Endothelial cell of umbilical vein (primary cell): ENCODE measurements around the gene AP1M1. TPM values are rescaled to one million over a fixed set of nuclear protein-coding genes. Genes with fewer than 3 reads are reported as not detected.

ENCODE experiments used
- BruUV-seq: library from RNA; stranded (reverse); fragments of 400-500 nt; replicated peaks from 2 replicates; lab custom pipeline; 2021; lab: Mats Ljungman, UMichigan
- CTCF ChIA-PET: fragments of 300-600, 350-600 bp; sonication (Branson Sonifier 250); formaldehyde crosslinking; loops from one replicate; lab custom pipeline; 2021; ENCODE audit warnings: antibody characterized with exemption, inconsistent platforms; lab: Charles Lee
- POLR2A ChIA-PET: fragments of 300-600, 350-600 bp; sonication (Branson Sonifier 250); formaldehyde crosslinking; loops from one replicate; lab custom pipeline; 2021; ENCODE audit warnings: antibody characterized with exemption, inconsistent platforms; lab: Charles Lee
- DNase-seq: peaks from one replicate; pipeline ENCODE4 v3.0.0-alpha.2; 2011; ENCODE audit warnings: low read depth, low spot score
- FAIRE-seq: peaks from 2 replicates; lab custom pipeline; 2011; peaks lifted over from hg19 to GRCh38; lab: Jason Lieb, UNC
- H2AFZ ChIP-seq: 2 replicates; pipeline ENCODE4 v1.6.0; 2012; ENCODE audit warnings: low read depth, low read length, control low read depth, inconsistent platforms
- H3K27ac ChIP-seq: 2 replicates; pipeline ENCODE4 v1.5.1; 2011; ENCODE audit warnings: low read depth, mild to moderate bottlenecking, control low read depth, low read length, moderate library complexity; ENCODE audit not compliant: insufficient read depth
- H3K27me3 ChIP-seq, 2 experiments: 2 replicates each; pipeline versions ENCODE4 v1.6.0 to v1.6.1; 2011; ENCODE audit warnings: low read length in 2 of 2, mixed read lengths in 1 of 2; ENCODE audit not compliant: control insufficient read depth in 2 of 2, insufficient read depth in 2 of 2
- H3K36me3 ChIP-seq, 2 experiments: 2 replicates in 1 of 2; 3 replicates in 1 of 2; pipeline ENCODE4 v1.5.1; 2011; ENCODE audit warnings: low read length in 2 of 2, mild to moderate bottlenecking in 1 of 2, moderate library complexity in 1 of 2; ENCODE audit not compliant: control insufficient read depth in 2 of 2, insufficient read depth in 2 of 2; ENCODE audit errors: extremely low read depth in 1 of 2
- H3K4me1 ChIP-seq: 3 replicates; pipeline ENCODE4 v1.5.1; 2011; ENCODE audit warnings: mild to moderate bottlenecking, low read length; ENCODE audit not compliant: control insufficient read depth, insufficient read depth; ENCODE audit errors: extremely low read depth
- H3K4me2 ChIP-seq: 2 replicates; pipeline ENCODE4 v1.6.1; 2011; ENCODE audit warnings: low read length, control low read depth, mixed read lengths; ENCODE audit not compliant: insufficient read depth
- H3K4me3 ChIP-seq, 3 experiments: fragments of 200-600 bp in 1 of 3; sonication (generic), shearing (Covaris generic) in 1 of 3; replicated peaks in 1 of 3; 2 replicates each; pipeline ENCODE4 v1.5.1; 2011 to 2016; ENCODE audit warnings: control low read depth in 3 of 3, low read length in 3 of 3, mild to moderate bottlenecking in 2 of 3, inconsistent platforms in 1 of 3, low read depth in 1 of 3, moderate library complexity in 1 of 3; ENCODE audit not compliant: insufficient read depth in 1 of 3
- H3K79me2 ChIP-seq: 2 replicates; pipeline ENCODE4 v1.6.0; 2012; ENCODE audit warnings: low read length, inconsistent platforms; ENCODE audit not compliant: control insufficient read depth, insufficient read depth
- H3K9ac ChIP-seq: replicated peaks from 2 replicates; pipeline ENCODE3; 2011; ENCODE audit warnings: low read length, control low read depth; ENCODE audit not compliant: insufficient read depth; ENCODE audit errors: extremely low read depth
- H3K9me1 ChIP-seq: replicated peaks from 3 replicates; pipeline ENCODE4 v1.6.0; 2011; ENCODE audit warnings: mild to moderate bottlenecking, low read length; ENCODE audit not compliant: control insufficient read depth, insufficient read depth; ENCODE audit errors: extremely low read depth
- H3K9me3 ChIP-seq: replicated peaks from 2 replicates; pipeline ENCODE4 v1.5.1; 2012; ENCODE audit warnings: low read length, inconsistent platforms; ENCODE audit not compliant: control insufficient read depth, insufficient read depth
- H4K20me1 ChIP-seq: replicated peaks from 2 replicates; pipeline ENCODE3; 2011; ENCODE audit warnings: mild to moderate bottlenecking, low read length; ENCODE audit not compliant: control insufficient read depth, insufficient read depth; ENCODE audit errors: extremely low read depth
- CTCF ChIP-seq, 2 donors: IDR thresholded peaks; 1 replicate in 1 of 2; 2 replicates in 1 of 2; pipeline ENCODE4 v1.5.1; 2011; ENCODE audit warnings: low read length in 2 of 2, mild to moderate bottlenecking in 2 of 2, moderate library complexity in 2 of 2, control low read depth in 1 of 2, inconsistent platforms in 1 of 2, low read depth in 1 of 2; ENCODE audit not compliant: insufficient read depth in 1 of 2; ENCODE audit errors: extremely low read depth in 1 of 2
- EZH2 ChIP-seq: IDR thresholded peaks from 2 replicates; pipeline ENCODE4 v1.6.1; 2012; ENCODE audit warnings: borderline replicate concordance, low read depth, mild to moderate bottlenecking, moderate library complexity, low read length, inconsistent platforms; ENCODE audit not compliant: severe bottlenecking
- FOS ChIP-seq: IDR thresholded peaks from 2 replicates; pipeline ENCODE4 v1.6.1; 2011; ENCODE audit warnings: mild to moderate bottlenecking, low read length, moderate library complexity, borderline replicate concordance; ENCODE audit not compliant: insufficient read depth
- GATA2 ChIP-seq: IDR thresholded peaks from 2 replicates; pipeline ENCODE4 v1.7.0; 2011; ENCODE audit warnings: low read depth, mild to moderate bottlenecking, moderate library complexity, mixed read lengths, low read length; ENCODE audit not compliant: insufficient read length, insufficient read depth
- JUN ChIP-seq: IDR thresholded peaks from 2 replicates; pipeline ENCODE4 v1.6.1; 2011; ENCODE audit warnings: borderline replicate concordance, low read depth; ENCODE audit not compliant: insufficient read length, insufficient read depth
- MYC ChIP-seq: IDR thresholded peaks from one replicate; pipeline ENCODE4 v1.6.1; 2011; ENCODE audit warnings: mild to moderate bottlenecking, low read depth, low read length
- POLR2A ChIP-seq: IDR thresholded peaks from 2 replicates; pipeline ENCODE4 v1.6.1; 2012; ENCODE audit warnings: low read depth, mild to moderate bottlenecking, control low read depth, low read length
- POLR2AphosphoS5 ChIP-seq: IDR thresholded peaks from 2 replicates; pipeline ENCODE4 v1.6.1; 2012; ENCODE audit warnings: low read depth, mild to moderate bottlenecking, control low read depth, low read length, moderate library complexity; ENCODE audit not compliant: insufficient read depth
- dilution Hi-C: fragments of 300-500 bp; cut with MboI; formaldehyde crosslinking; loops from one replicate; pipeline ENCODE4 v1.15.0; 2019; ENCODE audit warnings: low sequenced_read_pairs; ENCODE audit not compliant: extremely low pct_ligation_motif_present
- intact Hi-C: fragments of 100-400 bp; cut with micrococcal nuclease; formaldehyde crosslinking; loops from one replicate; pipeline ENCODE4 v1.10.0; 2022
- polyA plus RNA-seq, 4 experiments: library from polyadenylated mRNA; depleted of rRNA in 3 of 4; stranded (reverse) in 3 of 4; unstranded in 1 of 4; fragments of >200 nt; gene quantifications; 2 replicates each; pipeline versions ENCODE4 v1.2.1 to v1.2.3, GENCODE V29; 2011 to 2012; ENCODE audit warnings: missing spikeins in 1 of 4
- total RNA-seq: library from RNA; stranded (reverse); gene quantifications from 2 replicates; pipeline ENCODE4 v1.2.3, GENCODE V29; 2021
- TF ChIP-seq, protein P1 (sequence below): IDR thresholded peaks from 2 replicates; pipeline ENCODE4 v1.6.1; 2011; ENCODE audit not compliant: insufficient read depth, insufficient read length

Gene AP1M1
- total and polyA plus RNA-seq, 2 donors (not counting 3 experiments of a cell fraction or from before 2014, with no cell fraction given): 99.3 to 129 TPM

DNA sequence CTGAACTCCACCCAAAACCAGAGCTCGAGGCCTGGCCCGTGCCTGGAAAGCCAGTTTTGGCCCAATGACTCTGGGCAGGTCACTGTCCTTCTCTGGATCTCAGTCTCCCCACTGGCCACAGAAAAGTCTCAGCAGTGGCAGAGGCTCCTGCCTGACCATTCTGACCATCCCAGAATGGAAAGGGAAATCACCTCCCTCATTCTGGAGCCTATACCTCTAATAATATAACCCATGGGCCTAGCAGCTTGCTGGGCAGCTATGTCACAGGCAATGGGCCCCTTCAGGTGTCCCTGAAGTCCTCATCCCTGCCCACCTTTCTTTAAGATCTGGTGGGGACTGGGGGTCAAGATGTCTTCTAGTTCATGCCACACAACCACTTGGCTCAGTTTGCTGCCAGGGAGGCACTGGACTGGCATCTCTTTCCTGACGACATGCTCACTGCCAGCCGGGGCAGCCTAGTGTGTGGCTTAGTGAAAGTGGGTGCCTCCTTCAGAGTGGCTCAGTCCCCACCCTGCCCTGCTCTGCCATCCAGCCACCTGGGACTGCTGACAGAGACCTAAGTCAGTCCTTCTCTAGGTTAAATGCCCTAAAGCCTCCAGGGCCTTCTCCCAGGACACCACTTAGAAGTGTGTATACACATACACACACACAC is 62.6 kb downstream of the AP1M1 start:
- H3K4me3 ChIP-seq: no peak overlapping the region
- peaks cover 21% of the 10 kb centered on the region for H3K4me1 ChIP-seq
- BruUV-seq: no TSS peak
- H3K27ac ChIP-seq: no peak overlapping the region
- H2AFZ ChIP-seq: no peak overlapping the region
- H3K79me2 ChIP-seq: no peaks in the 10 kb centered on the region
- TF ChIP-seq JUN: no peak
- no peak for TF ChIP-seq GATA2
- TF ChIP-seq POLR2A: no peak
- TF ChIP-seq EZH2: no peak
- TF ChIP-seq POLR2AphosphoS5: no peak
- TF ChIP-seq, protein P1, sequence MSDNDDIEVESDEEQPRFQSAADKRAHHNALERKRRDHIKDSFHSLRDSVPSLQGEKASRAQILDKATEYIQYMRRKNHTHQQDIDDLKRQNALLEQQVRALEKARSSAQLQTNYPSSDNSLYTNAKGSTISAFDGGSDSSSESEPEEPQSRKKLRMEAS: no peak
- no peak for TF ChIP-seq MYC
- no peak for TF ChIP-seq FOS
- no peak for TF ChIP-seq CTCF (IDR thresholded peaks at IDR 0.05; ENCODE audit: extremely low read depth in 1 of 2, insufficient read depth in 1 of 2, low read depth in 1 of 2, low read length in 2 of 2)
- no peak overlapping the region for H3K4me2 ChIP-seq
- dilution Hi-C loops (no loop called here), intact Hi-C loops (no loop called here)
- no peaks in the 10 kb centered on the region for H3K27me3 ChIP-seq
- H3K9me3 ChIP-seq: no peaks in the 10 kb centered on the region
- ChIA-PET POLR2A (no interaction called here), CTCF (interaction anchor here (1.4 kb wide), 1 partner anchor 9 kb away, joined by 3 read pairs; no protein-coding TSS in a partner anchor)
- H3K9me1 ChIP-seq: no peaks in the 10 kb centered on the region
- no peaks in the 10 kb centered on the region for H4K20me1 ChIP-seq
- H3K9ac ChIP-seq: no peak overlapping the region
- no peaks in the 10 kb centered on the region for H3K36me3 ChIP-seq
- DNase-seq (no peak), FAIRE-seq (no peak)
